GM18511 (cell line): ENCODE data around the gene ZNF804B.

Experiments
- ATAC-seq: cut with Tn5 transposase; IDR thresholded peaks from one replicate; pipeline ENCODE4 v1.9.1; 2021; ENCODE audit warnings: mild to moderate bottlenecking, moderate library complexity; ENCODE audit not compliant: unreplicated experiment

ZNF804B gene

DNA sequence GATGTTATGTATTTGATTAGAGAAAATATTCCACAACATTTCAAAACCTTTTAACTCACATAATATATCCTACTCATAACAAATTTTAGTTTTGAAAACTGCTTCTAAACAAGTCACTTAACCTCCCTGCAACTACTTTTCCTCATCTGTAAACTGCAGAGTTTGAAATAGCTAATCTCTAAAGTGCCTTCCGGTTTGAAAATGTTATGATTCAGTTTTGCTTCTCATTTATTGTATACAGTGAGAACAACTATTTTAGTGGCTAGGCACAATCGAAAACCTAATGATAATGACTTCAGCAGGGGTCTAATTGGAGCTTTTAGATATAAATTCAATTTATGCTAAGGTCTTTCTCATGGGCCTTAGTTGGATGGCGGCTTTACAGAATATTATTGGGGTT lies 66.7 kb downstream of the ZNF804B start:
- no peak for ATAC-seq

- peak; percentile 99 for ATAC-seq
Measured at GRCh38 chr7:88835147-88835728, 75.7 kb downstream of the ZNF804B start.

DNA sequence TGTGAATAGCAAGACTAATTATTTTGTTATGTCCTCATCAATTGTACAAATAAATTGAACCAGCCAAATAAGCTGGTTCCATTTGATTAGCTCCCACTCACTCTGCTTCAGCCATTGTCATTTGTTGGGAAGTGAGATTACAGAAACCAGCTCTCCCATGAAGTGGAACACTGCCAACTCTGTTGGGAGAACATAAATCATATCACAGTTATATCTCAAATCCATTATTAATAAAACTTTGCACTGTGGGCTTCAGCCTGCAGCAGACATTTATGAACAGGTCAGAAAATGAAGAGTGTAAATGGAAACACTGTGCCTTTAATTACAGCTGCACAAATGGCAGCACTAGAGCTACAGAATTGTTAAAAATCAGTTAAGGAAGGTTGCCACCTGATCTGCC lies 82.7 kb downstream of the ZNF804B start:
- ATAC-seq = no peak

DNA sequence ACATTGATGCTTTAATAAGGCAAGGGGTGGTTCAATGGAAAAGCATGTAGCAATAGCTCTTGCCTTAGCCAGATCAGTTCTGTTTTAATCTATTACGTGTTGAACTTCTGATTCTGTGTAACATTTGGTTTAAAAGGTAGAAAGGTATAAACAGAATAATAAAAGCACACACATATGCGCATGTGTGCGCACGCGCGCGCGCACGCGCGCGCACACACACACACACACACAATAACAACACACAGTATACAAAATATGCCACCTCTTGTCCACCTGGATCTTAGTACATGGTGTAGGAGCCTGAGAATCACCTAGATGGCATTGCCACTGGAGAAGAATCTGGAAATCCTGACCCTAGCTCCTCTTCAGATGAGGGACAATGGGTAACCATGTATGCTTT lies 85.6 kb downstream of the ZNF804B start:
- no peak for ATAC-seq

- no peak for ATAC-seq
Measured at GRCh38 chr7:88851220-88851619, 91.7 kb downstream of the ZNF804B start.

- no peak for ATAC-seq
Measured at GRCh38 chr7:88859288-88859687, 99.8 kb downstream of the ZNF804B start.

DNA sequence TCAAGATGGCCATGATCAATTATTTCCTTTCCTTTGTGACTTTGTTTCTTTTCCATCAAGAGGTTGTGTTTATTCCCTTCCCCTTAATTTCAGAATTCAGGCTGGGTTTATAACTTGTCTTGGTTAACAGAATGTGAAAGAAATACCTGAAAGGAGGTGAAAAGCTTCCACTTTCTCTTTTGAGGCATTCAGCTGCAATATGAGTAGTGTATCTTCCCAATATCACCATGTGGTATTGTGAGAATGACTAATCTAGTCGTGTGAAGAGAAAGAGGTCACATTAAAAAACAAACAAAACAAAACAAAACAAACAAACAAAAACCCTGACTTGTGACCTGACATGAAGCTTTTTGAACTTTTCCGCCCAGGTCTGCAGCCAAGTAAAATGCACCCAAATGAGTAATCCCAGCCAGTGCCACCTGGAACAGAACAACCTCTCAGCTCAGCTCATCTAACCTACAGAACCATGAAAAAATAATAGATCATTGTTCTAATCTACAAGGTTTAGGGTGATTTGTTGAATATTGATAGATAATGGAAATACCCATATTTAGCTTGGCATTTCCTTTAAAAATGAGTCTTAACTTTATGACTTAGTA lies 106.9 kb downstream of the ZNF804B start:
- ATAC-seq = peak; percentile 68

GRCh38 chr7:88867158-88867557 lies 107.7 kb downstream of the ZNF804B start:
- ATAC-seq = no peak

DNA sequence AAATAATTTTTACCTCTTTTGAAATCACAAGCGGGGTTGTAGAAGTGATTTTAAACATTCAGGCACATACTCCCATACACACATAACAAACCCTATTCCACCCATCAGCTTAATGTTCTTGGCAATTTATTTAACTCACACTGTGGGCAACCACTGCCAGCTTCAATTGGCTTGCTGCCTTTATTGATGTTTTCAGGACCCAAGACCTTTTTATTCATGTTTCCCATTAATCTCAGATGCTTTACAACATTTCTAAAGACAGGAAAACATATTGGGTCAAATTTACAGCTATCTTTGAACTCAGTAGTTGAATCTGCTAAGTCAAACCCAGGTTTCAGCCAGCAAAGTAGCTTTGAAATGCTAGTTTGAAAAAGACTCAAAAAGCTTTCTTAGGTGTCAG lies 109.0 kb downstream of the ZNF804B start:
- ATAC-seq = no peak

- ATAC-seq = no peak
Measured at GRCh38 chr7:88881136-88881535, 121.6 kb downstream of the ZNF804B start.

- no peak for ATAC-seq
Measured at GRCh38 chr7:88885131-88885530, 125.6 kb downstream of the ZNF804B start.

GRCh38 chr7:88888684-88889083 lies 129.2 kb downstream of the ZNF804B start:
- ATAC-seq = no peak

GRCh38 chr7:88910516-88910915 lies 151.0 kb downstream of the ZNF804B start:
- ATAC-seq = no peak

DNA sequence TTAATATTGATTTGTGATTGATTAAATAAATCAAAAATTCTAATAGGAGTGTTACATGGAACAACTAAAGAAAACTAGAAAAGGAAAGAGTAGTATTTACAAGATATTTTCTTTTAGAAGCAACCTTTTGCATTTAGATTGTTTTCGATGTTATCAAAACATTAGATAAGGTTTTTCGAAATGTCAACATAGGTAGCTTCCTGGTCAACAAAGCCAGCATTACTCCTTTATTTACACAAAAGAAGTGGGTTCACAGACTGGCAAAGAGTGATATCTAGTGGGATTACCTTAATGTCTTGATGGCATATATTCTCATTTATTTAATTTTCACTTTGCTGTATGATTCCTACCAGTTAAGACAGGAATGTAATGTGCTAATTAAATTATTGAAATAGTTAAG lies 153.4 kb downstream of the ZNF804B start:
- no peak for ATAC-seq

DNA sequence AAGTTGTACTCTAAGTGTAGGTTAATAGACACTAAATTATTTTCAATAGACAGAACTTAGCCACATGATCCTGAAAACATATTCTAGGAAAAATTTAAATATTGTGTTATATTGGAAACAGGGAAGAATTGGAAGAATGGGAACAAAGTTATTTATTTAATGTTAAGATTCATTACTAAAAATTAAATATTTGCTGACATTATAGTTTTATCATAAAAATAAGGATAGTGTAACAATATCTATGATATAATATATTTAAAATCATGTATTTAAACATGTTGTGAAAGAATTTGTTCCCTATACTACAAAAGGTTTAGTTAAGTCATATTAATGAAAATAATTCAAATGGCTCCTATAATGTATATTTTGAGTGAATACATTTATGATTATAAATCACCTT lies 156.1 kb downstream of the ZNF804B start:
- ATAC-seq = no peak

DNA sequence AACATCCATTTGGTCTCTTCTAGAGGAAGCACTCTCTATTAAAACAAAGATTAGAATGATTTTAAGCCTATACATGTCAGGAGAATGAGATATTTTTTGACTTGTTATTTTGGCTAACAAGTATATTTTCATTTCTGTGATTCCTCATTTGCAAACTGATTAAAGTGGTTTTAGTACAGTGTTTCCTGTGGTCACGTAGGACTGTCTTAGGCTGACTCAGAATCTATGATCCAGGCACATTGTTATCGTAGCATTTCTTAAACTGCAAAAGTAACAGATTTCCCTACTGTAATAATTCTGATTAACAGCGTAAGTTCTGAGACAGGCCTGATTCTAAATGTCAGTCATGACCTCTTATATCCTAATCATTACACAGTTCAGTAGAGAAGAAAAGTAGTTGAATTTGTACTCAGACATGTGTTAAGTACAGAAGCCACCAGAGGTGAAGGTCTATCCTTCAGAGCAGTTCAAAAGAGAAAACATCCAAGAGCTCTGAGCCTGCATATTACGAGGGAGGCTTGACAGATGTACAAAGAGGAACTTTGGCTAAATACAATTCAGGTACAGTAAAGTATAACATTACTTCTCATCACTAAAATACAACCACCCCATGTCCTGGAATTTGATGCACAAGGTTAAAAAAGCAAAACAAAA lies 160.1 kb downstream of the ZNF804B start:
- ATAC-seq = no peak

GRCh38 chr7:88922944-88923343 lies 163.4 kb downstream of the ZNF804B start:
- no peak for ATAC-seq

DNA sequence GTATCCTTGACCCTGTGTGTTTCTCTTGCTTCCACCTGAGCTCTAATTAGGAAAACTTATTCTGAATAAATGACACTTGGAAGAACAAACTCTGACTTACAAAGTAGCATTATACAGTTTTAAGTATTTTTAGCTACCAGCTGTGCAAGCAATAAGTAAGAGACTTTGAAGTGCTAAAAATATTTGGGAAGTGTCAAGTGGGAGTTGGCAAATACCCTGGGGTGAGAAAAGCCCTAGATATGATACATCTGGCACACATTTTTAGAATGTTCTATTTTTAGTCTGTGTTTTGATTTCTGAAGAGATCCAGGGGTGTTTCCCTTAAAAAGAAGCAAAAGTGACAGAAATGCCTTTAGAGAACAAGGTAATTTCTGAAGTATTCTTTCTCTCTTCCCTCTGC lies 168.8 kb downstream of the ZNF804B start:
- ATAC-seq = no peak

GRCh38 chr7:88929719-88930118 lies 170.2 kb downstream of the ZNF804B start:
- ATAC-seq = no peak

DNA sequence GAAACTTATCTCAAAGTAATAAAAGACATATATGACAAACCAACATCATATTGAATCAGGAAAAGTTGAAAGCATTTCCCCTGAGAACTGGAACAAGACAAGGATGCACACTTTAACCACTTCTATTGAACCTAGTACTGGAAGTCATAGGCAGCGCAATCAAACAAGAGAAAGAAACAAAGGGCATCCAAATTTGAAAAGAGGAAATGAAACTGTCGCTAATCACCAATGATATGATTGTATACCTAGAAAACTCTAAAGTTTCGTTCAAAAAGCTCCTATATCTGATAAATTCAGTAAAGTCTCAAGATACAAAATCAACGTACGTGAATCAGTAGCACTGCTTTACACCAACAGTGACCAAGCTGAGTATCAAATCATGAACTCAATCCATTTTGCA lies 173.8 kb downstream of the ZNF804B start:
- peak; percentile 55 for ATAC-seq

DNA sequence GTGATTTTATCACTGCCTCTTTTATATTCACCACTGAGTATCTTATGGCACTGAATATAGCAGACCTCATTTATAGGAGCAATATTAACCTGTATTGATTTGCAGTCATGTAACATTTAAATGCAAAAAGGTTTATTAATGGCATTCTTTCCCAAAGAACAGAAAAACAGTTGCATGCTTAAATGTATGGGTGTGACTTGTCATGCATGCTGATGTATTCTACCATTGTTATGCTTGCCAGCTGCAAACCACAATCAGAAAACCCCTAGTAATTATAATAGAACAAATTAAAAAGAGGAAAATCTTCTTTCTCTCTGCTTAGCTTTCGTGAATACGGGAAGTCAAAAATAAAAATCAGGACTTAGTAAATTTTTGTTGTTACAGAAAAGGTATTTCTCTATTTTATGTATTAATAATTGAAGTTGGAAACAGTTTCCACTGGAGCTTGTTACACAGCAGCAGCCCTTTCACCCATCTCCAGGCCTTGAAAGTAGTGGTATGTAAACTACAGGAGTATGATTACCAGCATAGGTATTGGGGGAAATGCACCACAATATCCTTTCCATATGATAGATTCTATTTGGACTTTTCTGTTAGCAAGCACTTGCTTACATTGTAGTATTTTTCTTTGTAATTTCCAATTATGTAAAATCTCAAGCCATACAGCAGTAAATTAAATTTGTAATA lies 183.5 kb downstream of the ZNF804B start:
- no peak for ATAC-seq

- no peak for ATAC-seq
Measured at GRCh38 chr7:88951826-88952225, 192.3 kb downstream of the ZNF804B start.
